ENCODE measurements around the gene WNT7B. TPM values are rescaled to one million over a fixed set of nuclear protein-coding genes. Genes with fewer than 3 reads are reported as not detected.

Gene WNT7B
- total RNA-seq, 2 donors from 2014 or later = 0.19 TPM; not detected in 1

- Histone ChIP-seq H3K27ac (peak overlapping the region in 1 of 2 donors; percentile 97), H3K4me3 (no peak overlapping the region), H3K36me3 (no peaks in the 10 kb centered on the region), H3K9me3 (peaks cover 0 to 7% of the 10 kb centered on the region in 2 donors), H3K4me1 (peaks cover 0 to 65% of the 10 kb centered on the region in 2 donors), H3K27me3 (no peaks in the 10 kb centered on the region)
- TF ChIP-seq, protein P1, sequence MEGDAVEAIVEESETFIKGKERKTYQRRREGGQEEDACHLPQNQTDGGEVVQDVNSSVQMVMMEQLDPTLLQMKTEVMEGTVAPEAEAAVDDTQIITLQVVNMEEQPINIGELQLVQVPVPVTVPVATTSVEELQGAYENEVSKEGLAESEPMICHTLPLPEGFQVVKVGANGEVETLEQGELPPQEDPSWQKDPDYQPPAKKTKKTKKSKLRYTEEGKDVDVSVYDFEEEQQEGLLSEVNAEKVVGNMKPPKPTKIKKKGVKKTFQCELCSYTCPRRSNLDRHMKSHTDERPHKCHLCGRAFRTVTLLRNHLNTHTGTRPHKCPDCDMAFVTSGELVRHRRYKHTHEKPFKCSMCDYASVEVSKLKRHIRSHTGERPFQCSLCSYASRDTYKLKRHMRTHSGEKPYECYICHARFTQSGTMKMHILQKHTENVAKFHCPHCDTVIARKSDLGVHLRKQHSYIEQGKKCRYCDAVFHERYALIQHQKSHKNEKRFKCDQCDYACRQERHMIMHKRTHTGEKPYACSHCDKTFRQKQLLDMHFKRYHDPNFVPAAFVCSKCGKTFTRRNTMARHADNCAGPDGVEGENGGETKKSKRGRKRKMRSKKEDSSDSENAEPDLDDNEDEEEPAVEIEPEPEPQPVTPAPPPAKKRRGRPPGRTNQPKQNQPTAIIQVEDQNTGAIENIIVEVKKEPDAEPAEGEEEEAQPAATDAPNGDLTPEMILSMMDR (IDR thresholded peaks at IDR 0.05) = no peak
- no peak for DNase-seq (ENCODE audit: low spot score)
These were observed 33.4 kb upstream of the WNT7B start for GRCh38 chr22:46010207-46010867.

DNA sequence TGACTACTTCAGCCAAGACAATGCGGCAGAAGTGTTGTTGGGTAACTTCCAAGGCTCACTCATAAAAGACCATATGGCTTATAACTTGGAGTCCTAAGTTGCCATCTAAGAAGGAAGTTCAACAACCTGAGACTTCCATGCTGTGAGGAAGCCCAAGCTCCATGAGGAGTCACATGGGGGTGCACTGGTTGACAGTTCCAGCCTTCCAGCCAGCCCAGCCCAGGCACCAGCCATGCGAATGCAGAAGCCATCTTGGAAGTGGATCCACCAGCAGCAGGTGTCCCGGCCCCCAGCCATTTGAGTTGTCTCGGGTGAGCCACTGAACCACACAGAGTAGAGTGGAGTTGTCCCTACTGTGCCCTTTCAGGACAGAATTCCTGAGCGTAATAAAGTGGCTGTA is 32.8 kb upstream of the WNT7B start:
- TF ChIP-seq, protein P1 (IDR thresholded peaks at IDR 0.05) = no peak
- DNase-seq (ENCODE audit: low spot score) = no peak
- H3K4me3 ChIP-seq = no peak overlapping the region
- H3K36me3 ChIP-seq = no peaks in the 10 kb centered on the region
- H3K27ac ChIP-seq = no peak overlapping the region
- no peaks in the 10 kb centered on the region for H3K27me3 ChIP-seq
- peaks cover 0 to 63% of the 10 kb centered on the region in 2 donors for H3K4me1 ChIP-seq
- peaks cover 0 to 7% of the 10 kb centered on the region in 2 donors for H3K9me3 ChIP-seq

GRCh38 chr22:46008836-46009596 is 32.1 kb upstream of the WNT7B start:
- H3K9me3 ChIP-seq = peaks cover 0 to 7% of the 10 kb centered on the region in 2 donors
- peak overlapping the region; percentile 89 to 98 for H3K27ac ChIP-seq
- TF ChIP-seq, protein P1 (IDR thresholded peaks at IDR 0.05) = no peak
- H3K27me3 ChIP-seq = no peaks in the 10 kb centered on the region
- DNase-seq (ENCODE audit: low spot score) = no peak
- H3K4me1 ChIP-seq = peaks cover 0 to 57% of the 10 kb centered on the region in 2 donors
- no peak overlapping the region for H3K4me3 ChIP-seq
- no peaks in the 10 kb centered on the region for H3K36me3 ChIP-seq

DNA sequence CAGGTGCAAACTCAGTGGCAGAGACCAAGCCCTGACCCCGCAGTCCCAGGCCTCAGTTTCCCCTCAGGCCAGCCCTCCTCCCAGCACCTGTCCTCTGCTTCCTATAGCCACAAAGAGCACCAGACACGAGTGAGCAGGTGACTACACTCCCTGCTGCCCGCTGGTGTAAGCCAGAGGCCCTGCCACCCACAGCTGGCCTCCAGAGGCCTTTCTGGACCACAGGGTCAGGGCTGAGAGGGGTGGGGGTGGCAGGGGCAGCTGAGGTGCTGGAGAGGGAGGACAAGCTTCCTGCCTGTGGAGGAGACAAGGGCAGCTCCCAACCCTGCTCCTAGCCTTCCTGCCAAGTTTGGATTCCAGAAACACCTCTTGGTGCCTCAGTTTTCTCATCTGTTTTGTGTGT is 31.3 kb upstream of the WNT7B start:
- Histone ChIP-seq H3K27me3 (no peaks in the 10 kb centered on the region), H3K27ac (peak overlapping the region; percentile 89 to 98), H3K4me1 (peaks cover 0 to 54% of the 10 kb centered on the region in 2 donors), H3K4me3 (no peak overlapping the region), H3K36me3 (no peaks in the 10 kb centered on the region), H3K9me3 (peaks cover 0 to 7% of the 10 kb centered on the region in 2 donors)
- TF ChIP-seq, protein P1 (IDR thresholded peaks at IDR 0.05) = peak in 1 of 2 donors; percentile 6
- DNase-seq (ENCODE audit: low spot score) = no peak

- Histone ChIP-seq H3K36me3 (no peaks in the 10 kb centered on the region), H3K4me3 (no peak overlapping the region), H3K27me3 (no peaks in the 10 kb centered on the region), H3K4me1 (peaks cover 0 to 54% of the 10 kb centered on the region in 2 donors), H3K27ac (peak overlapping the region; percentile 89 to 98), H3K9me3 (peaks cover 0 to 7% of the 10 kb centered on the region in 2 donors)
- TF ChIP-seq, protein P1 (IDR thresholded peaks at IDR 0.05) = peak in 1 of 2 donors; percentile 29
- DNase-seq (ENCODE audit: low spot score) = peak; percentile 94
These were observed 30.9 kb upstream of the WNT7B start for GRCh38 chr22:46007848-46008261.
